GM21619 (cell line): ENCODE measurements around the gene HIP1R.

Experiments used
- ATAC-seq: cut with Tn5 transposase; IDR thresholded peaks from one replicate; pipeline ENCODE4 v1.9.1; 2021; ENCODE audit not compliant: unreplicated experiment

The HIP1R gene

GRCh38 chr12:122834104-122834920, 945 bp upstream of the HIP1R start:
- ATAC-seq = no peak

GRCh38 chr12:122835750-122836026, 431 bp downstream of the HIP1R start:
- peak; percentile 40 for ATAC-seq

GRCh38 chr12:122836027-122836921, 1.0 kb downstream of the HIP1R start:
- ATAC-seq = peak; percentile 39

DNA sequence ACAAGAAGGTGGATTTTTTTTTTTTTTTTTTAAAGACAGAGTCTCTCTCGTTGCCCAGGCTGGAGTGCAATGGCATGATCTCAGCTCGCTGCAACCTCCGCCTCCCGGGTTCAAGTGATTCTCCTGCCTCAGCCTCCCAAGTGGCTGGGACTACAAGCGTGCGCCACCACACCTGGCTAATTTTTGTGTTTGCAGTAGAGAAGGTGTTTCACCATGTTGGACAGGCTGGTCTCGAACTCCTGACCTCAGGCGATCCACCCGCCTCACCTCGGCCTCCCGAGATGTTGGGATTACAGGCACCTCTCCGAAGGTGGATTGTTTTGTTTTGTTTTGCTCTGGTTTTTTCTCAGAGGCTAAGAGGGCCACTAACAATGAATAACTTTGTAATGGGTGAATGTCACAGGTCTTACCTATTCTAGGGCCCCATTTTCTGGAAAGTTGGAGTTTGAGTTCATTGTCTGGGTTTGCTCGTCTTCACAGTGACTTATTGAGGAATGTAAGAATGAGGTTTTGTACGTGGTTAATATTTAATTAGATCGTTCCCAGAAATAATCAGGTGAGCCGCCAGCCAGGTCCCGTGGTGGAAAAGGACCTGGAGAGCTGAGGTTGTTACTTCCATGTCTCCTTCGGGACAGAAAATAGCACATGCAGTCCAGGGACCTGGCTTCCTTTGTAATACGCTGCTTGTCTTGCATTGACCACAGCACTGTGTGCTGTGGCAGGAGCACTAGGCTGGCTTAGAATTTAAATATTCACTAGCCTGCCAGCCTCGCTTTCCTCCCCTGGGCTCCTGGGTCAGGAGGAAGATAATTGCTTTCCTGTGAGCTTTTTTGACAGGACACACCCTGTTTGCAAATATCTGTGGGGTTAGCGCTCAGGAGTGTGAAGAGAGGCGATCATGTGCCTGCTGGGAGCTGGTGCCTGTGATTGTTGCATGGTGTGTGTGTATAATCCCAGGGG, 2.3 kb downstream of the HIP1R start:
- no peak for ATAC-seq

DNA sequence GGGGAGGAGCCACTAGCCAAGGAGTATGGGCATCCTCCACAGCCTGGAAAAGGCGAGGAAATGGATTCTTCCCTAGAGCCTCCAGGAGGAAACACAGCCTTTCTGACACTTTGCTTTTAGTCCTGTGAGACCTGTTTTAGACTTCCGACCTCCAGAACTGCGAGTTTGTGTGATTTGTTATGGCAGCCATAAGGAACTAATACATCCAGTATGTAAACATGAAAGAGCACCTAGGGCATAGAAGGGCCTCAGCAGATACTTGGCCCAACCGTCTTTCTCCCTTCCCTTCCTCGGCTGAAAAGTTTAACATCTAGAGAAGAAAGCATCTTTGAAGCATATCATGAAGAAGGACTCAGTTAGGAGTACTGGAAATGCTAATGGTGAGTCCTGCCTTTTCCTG, 3.6 kb downstream of the HIP1R start:
- no peak for ATAC-seq

GRCh38 chr12:122839907-122840554, 4.8 kb downstream of the HIP1R start:
- ATAC-seq = no peak

DNA sequence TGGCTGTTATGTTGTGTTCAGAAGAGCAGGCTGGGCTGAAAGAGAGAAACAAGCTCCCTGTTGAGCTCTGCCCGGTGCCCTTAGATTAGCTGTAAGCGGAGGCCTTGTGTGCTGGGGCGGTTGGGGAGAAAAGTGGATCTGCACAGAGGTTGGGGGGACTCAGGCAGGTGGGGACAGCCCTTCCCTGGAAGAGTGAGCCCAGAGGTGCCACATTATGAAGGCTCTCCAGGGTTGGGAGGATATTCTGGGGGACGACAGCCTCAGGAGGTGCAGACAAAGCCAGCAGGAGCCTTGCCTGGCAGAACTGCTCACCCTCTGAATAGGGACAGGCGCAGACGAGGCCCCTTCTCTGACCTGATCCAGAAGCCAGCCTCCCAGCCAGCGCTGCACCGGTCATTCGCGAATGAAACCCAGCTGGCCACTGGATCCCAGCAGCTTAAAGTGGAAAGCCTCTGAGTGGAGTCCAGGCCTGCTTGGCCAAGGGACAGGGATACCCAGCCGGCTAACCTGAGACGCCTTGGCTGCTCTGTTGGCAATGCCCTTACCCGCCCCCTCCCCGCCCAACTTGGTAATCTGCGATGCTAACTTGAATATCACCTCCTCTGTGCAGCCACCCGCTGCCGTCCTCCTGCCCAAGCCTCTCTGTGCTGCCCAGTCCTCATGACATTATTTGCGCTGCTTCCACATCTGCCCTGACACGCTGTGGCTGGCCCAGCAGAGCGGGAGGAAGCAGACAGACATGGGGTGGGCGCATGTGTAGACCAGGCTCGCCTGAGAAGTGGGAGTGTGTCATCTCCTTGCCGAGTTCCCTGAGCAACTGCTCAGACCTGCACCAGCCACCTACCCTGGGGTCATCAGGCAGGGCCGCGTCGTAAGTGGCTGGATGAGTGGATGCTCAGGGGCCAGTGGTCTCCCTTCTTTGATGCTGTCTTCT, 5.6 kb downstream of the HIP1R start:
- no peak for ATAC-seq

- no peak for ATAC-seq
Measured at GRCh38 chr12:122841544-122842321, 6.5 kb downstream of the HIP1R start.

- no peak for ATAC-seq
Measured at GRCh38 chr12:122842505-122843405, 7.5 kb downstream of the HIP1R start.

GRCh38 chr12:122843455-122843854, 8.2 kb downstream of the HIP1R start:
- no peak for ATAC-seq

- no peak for ATAC-seq
Measured at GRCh38 chr12:122844366-122844971, 9.2 kb downstream of the HIP1R start.

DNA sequence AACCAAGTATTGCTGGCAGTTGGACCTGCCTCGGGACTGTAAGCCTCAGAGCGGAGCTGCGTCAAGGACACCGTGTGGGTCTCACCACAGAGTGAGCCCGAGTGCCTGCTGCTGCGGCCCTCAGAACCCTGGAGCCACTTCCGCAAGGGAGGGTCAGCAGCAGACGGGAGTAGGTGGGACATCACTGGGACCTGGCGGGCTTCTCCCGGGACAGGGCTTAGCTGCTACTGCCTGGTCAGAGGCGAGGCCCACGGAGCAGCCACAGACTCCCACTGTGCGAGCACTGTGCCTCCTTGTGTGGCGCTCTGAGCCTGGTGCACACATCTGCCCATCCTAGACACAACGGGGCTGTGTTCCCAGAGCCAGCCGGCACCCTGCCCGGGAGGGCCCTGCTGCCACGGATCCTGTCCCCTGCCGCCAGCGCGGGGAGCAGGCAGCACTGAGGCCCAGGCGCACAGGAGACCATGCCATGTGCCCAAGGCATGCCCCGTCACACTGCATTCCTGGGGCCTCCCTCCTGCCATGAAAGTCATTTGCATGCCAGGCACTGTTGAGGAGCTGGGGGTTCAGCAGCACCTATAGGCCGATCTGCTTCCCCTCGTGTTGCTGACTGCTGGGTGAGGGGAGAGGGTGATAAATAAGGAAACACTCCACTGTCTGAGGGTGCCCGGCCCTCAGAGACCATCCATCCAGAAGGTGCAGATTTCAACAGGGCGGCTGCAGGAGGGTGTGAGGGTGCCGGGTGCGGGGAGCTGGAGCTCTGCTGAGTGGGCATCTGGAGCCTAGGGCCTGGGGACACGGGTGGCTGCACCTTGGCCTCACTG, 10.0 kb downstream of the HIP1R start:
- ATAC-seq = no peak

GRCh38 chr12:122845865-122846621, 10.8 kb downstream of the HIP1R start:
- no peak for ATAC-seq

DNA sequence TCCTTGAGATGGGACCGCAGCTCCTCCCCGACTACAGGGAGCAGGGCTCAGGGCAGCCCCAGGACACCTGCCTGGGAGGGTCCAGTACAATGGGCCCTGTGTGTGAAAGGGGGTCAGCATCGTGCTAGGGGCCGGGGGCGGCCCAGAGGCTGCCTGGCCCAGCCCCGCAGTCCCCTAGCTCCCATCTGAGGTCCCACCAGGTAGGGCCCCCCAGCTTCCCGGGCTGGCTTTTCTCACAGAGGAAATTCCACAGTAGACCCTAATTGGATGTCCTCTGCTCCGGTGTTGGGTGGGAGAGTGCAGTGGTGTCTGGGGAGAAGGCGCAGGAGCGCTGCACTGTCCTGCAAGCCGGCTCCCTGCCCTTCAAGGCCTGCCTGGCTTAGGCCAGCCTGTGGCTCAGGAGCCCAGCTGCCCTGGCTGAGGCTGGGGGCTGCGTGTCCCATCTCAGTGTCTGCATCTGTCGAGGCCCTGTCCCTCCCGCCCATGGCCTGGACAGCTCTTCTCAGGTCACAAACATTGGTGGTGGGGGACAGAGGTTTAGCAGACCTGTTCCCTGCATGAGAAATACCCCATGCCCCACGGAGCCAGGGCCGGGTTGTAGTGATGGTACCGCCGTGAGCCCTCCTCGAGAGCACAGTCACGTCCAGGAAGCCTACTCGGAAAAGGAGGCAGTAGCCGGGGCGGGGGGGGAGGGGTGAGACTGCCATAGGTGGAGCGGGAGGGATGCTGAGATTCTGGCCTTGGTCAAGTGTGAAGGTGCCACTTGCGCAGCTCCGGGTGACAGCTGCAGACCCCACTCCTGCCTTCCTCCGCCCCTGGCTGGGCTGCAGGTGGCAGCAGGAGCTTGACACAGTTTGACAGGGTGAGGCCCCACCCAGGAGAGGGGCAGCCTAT, 11.6 kb downstream of the HIP1R start:
- ATAC-seq = no peak

- no peak for ATAC-seq
Measured at GRCh38 chr12:122847516-122847836, 12.2 kb downstream of the HIP1R start.
